GM19035 (cell line): ENCODE results near the gene GLG1.

Source experiments
- ATAC-seq: cut with Tn5 transposase; IDR thresholded peaks from one replicate; pipeline ENCODE4 v1.9.1; 2021; ENCODE audit not compliant: unreplicated experiment

Gene GLG1

GRCh38 chr16:74485916-74486315 lies 121.0 kb downstream of the GLG1 start:
- no peak for ATAC-seq

- ATAC-seq: no peak
These were observed 126.5 kb downstream of the GLG1 start for GRCh38 chr16:74480150-74481029.

DNA sequence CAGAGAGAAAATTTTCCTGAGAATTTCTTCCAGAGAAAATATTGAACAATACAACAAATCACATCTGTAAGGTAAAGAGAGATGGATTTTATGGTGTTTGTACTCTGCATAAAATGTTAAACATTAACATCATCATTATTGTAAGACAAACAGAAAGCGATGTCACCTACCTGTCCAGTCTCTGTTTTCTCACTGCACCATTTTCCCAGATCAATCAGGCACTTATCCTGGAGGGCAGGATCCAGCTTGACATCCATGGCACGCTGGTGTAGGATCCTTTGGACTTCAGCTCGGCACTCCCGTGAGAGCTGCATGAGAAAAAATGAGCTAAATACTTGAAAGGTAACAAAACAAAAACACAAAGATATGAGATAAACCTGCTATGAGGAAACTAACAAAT lies 129.7 kb downstream of the GLG1 start:
- no peak for ATAC-seq

DNA sequence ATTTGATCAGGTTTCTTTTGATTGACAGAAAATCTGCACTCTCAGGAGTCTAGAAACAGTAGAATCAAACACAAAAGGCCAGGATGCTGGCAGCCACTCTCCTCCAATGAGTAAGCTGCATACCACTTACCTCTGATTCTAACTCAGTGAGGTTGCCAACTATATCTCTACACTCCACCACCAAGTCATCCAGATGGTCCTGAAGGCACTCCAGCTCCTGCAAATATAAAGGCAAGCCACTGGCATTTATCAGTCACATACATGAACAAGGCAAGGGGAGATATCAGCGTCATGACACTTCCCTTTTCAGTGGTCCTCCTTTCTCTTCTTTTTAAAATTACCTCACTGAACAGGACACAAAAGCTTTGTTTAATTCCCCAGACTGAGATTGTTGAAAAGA lies 132.5 kb downstream of the GLG1 start:
- no peak for ATAC-seq

- ATAC-seq: no peak
These were observed 134.4 kb downstream of the GLG1 start for GRCh38 chr16:74472540-74472939.

DNA sequence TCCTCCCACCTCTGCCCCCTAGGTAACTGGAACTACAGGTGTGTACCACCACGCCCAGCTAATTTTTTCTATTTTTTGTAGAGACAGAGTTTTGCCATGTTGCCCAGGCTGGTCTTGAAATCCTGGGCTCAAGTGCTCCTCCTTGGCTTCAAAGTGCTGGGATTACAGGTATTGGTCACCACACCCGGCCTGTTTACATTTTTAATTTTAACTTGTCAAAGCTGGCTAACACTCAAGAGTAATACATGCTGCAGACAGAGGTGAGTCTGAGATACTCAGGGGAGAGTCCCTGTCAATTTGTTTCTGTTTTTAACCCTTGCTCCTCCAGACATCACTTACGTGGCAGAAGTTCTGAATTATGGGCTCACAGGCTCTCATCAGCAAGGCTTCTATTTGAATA lies 134.9 kb downstream of the GLG1 start:
- ATAC-seq: no peak

DNA sequence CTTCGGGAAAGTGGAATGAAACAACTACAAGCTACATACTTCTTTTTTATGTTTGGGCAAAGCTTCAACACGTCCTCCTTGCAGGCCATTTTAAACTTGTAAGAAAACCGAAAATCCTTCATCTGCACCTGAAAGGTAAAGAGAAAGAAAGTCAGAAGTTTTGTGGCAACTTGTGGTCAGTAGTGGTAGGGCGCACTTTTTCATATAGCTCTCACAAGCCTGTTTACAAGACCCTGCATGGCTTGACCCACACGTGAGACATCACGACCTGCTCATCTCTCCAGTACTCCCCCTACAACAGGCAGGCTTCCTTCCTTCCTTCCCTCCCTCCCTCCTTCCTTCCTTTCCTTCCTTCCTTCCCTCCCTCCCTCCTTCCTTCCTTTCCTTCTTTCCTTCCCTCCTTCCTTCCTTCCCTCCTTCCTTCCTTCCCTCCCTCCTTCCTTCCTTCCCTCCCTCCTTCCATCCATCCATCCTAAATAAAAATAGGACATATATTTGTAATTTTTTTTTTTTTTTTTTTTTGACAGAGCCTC lies 136.9 kb downstream of the GLG1 start:
- no peak for ATAC-seq

DNA sequence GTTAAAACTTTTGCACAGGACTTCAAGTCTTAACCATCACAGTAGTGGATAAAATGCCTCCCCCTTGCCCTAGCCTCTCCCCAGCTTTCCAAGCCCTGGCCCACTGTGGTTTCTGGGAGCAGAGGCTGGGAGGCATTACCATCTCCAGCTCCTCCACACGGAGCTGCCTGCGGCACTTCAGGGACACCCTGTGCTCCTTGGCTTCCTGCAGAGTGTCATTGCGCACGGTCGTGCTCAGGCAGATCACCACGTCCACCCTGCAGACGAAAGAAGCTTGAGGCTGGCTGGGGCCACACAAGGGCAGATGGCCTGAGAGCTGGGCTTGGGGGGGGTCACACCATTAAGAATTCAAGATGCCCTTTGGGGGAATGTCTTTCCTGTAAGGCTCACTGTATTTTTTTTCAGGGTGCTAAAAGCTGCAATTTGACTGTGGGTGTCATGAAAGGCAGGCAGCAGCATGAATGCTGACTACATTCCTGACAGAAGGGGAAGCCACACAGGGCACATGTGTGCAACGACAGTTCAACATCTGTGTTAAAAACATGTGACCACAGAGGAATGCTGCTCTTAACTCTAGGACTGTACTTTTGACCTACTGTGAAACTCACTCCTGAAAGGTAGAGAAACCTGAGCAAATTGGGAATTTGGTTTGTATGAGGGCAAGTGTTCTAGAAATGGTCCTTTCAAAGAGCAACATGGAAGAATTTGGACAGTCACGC lies 137.9 kb downstream of the GLG1 start:
- ATAC-seq: no peak

DNA sequence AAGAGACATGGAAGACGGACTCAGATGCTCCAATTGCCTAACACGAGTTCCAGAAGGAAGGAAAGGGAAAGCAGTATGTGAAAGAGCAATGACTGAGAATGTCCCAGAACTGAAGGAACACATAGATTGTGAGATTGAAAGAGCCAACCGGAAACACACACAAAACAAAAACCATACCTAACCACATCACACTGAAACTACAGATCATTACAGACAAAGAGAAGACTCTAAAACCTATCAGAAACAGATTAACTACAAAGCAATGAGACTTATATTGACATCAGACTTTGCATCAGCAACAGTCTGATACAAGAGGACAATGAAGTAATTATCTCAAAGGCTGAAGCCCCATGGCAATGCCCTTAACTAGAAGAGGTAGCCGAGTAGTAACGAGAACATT lies 140.0 kb downstream of the GLG1 start:
- peak; percentile 85 for ATAC-seq

- ATAC-seq: no peak
These were observed 140.8 kb downstream of the GLG1 start for GRCh38 chr16:74465851-74466685.

DNA sequence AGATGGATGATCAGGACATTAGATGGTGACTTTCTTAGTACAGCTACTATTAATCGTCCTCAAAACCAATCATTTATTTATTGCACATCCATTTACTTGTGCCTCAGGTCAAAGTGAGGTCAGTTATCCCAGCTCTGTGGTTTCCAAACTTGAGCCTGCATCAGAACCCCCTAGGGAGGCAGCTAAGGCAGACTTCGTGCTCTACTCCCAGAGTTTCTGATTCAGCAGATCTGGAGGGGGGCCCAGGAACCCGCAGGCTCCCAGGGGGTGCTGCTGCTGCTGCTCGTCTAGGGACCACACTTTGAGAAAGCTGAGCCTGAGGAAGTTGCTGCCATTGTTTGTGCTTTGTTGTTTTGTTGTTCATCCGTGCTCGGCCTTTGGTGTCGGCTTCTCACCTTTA lies 141.6 kb downstream of the GLG1 start:
- ATAC-seq: no peak

GRCh38 chr16:74463888-74464287 lies 143.0 kb downstream of the GLG1 start:
- no peak for ATAC-seq

- ATAC-seq: no peak
These were observed 144.6 kb downstream of the GLG1 start for GRCh38 chr16:74462361-74462760.

DNA sequence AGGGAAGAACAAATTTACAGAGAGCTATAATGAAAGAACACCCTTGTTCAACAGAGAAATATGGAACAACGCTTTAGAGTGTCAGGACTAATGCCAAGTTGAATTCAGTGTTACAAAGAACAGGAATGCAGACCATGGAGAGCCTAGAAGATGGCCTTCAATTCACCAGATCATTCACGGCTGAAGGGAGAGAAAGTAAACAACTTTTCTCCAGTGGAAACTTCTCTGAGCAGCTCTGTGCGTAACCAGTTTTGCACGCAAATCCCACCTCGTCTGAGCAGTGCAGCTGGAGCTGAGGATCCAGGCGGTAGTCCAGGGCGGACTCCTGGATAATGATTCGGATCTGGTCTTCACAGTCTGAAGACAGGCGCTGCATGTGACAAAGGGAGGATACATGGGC lies 145.1 kb downstream of the GLG1 start:
- ATAC-seq: no peak

- ATAC-seq: no peak
These were observed 146.4 kb downstream of the GLG1 start for GRCh38 chr16:74460542-74460941.

DNA sequence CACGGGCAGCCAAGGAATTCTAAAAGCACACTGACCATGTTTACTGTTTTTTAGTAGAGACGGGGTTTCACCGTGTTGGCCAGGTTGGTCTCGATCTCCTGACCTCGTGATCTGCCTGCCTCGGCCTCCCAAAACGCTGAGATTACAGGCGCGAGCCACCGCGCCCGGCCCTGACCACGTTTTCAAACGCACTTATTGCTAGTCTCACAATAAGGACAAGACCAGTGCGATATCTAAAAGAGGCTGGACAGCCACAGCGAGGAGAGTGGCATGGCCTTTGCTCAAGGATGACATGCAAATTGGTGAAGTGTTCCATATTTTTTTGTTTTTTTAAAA lies 150.7 kb downstream of the GLG1 start:
- no peak for ATAC-seq

DNA sequence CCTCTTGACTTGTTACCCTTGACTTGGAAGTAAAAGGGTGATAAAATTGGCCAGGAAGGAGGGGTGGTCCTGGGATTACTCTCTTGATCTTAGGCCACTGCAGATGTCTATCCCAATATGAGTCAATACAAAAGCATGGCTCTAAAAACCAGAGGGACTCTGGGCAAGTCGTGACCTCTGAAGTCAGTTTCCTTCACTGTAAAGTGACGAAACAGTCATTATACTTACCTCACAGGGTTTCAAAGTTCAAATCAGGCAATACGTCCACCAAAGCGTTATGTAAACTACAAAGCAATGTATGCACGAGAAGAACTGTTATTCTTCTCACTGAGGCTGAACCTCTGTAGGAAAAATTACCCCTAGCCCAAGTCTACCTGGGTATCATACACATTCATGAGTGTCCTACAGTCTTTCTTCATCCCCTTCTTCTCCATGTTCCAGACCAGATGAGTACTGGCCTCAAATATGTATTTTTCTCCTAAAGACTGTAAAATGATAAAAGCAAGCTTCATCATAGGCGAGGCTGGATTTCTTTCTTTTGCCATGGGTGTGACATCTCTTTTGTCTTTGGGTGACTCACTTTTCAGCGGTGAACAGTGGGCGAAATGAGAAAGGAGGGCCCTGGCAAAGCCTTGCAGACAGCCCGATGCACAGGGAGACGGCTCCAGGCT lies 151.2 kb downstream of the GLG1 start:
- ATAC-seq: no peak

- ATAC-seq: no peak
These were observed 151.7 kb downstream of the GLG1 start for GRCh38 chr16:74455213-74455612.

DNA sequence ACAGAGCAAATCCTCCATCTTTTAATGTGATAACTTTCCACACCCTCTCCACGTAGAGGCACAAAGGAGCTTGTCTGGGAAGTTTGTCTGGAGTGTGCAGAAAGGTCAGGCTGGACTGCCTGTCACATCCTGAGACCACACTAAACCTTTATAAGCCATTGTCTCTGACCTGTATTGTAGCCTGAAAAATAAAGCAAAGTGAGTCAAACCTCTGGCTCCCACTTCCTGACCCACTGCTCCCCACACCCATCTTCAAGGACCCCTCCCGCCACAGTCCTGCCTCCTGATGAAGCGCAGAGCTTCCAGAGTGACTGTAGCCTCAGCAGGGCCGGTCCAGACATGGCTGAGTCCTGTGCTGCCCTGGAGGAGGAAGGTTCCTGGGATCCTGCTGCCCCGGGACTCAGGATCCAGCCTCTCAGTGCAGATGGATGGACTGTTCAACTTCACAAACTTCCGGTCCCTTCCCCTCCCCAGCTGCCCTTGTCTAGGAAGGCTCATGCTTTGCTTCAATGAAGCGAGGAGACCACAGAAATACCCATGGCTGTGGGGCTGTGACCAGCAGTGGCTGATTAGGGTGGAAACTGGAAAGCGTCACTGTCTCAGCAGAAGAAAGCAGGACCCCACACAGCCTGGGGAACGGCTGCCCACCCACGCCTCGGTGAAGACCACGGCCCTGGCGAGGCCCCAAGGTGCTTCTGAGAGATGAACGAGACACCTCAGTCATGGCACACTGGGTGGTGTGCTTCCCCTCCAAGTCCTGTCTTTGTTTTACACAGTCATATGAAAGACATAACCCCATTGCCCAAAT lies 154.8 kb downstream of the GLG1 start:
- no peak for ATAC-seq
